HG03045 (cell line): ENCODE results near the gene ASIC4.
A peak's percentile ranks its signal among the peaks of the same experiment; 100 is the strongest.

Experiments used
- ATAC-seq: cut with Tn5 transposase; IDR thresholded peaks from one replicate; pipeline ENCODE4 v1.9.1; 2021; ENCODE audit warnings: mild to moderate bottlenecking, moderate library complexity; ENCODE audit not compliant: unreplicated experiment

The ASIC4 gene

DNA sequence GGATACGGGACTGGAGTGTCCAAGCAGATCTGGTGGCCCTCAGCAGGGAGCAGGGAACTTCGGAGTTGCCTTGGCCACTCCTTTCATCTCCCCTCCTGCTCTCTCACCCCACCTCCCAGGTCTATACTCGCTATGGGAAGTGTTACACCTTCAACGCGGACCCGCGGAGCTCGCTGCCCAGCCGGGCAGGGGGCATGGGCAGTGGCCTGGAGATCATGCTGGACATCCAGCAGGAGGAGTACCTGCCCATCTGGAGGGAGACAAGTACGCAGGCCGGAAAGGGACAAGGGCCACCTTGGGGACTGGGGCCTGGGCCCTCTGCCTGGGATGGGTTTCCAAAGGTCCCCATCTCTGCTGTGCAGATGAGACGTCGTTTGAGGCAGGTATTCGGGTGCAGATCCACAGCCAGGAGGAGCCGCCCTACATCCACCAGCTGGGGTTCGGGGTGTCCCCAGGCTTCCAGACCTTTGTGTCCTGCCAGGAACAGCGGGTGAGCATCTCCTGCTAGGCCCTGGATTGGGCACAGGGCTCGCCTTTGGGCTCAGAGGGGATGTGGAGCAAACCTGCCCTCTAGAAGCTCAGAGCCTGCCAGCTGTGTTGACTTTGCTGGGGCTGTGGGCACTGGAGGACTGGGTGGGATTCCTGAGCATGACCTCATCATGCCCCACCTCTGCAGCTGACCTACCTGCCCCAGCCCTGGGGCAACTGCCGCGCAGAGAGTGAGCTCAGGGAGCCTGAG is 17.5 kb downstream of the ASIC4 start:
- no peak for ATAC-seq

DNA sequence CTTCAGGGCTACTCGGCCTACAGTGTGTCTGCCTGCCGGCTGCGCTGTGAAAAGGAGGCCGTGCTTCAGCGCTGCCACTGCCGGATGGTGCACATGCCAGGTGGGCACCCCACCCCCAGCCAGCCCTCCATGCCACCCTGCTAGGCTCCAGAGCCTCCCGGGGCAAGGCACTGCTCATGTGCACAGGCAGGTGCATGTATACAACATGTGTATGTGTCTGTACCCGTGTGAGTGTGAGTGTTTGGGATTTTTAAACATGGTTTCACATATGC is 18.0 kb downstream of the ASIC4 start:
- ATAC-seq, result no peak

DNA sequence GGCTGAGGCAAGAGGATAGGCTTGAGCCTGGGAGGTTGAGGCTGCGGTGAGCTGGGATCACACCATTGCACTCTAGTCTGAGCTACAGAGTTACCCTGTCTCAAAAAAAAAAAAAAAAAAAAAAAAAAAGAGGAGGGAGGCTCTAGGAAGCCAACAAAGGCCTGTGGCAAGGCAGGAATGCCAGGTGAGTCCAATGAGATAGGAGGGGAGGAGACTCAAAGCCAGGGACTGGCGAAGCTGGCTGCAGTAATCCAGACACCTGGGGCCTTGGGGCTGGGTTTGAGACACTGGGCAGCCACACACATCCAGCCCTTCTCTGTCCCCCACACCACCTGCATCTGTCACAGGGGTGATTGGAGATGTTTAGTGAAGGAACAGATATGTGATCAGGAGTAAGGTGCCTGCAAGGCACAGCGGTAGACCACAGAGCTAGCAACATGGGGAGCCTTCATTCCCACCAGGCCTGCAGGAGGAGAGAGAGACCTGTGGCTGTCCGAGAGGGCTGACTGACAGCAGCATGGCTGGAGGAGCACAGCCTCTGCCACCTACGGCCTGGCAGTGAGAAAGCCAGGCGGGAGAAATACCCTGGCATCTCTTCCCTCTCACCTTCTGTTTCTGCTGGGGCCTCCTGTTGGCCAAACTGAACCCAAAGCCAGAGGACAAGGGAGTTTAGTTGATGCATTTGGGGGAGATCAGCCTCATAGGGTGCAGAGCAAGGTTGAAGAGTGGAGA is 19.8 kb downstream of the ASIC4 start:
- ATAC-seq, result no peak

DNA sequence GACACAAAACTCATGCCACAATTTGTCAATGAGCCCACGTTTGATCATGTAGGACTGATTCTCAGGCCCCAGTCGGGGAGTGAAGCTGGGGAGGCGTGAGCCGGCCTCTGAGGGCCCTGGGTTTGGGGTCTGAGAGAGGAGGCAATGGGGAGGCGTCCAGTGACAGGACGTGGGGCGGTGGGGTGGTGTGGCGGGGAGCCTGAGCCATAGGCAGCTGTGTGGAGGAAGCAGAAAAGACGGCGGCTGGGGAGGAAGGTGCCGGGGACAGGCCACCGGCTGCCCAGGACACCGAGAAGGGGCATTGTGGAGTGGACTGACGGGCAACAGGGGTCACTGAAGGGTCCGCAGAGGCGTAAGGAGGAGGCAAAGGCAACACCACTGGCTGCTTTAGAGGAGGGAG is 22.1 kb downstream of the ASIC4 start:
- no peak for ATAC-seq

DNA sequence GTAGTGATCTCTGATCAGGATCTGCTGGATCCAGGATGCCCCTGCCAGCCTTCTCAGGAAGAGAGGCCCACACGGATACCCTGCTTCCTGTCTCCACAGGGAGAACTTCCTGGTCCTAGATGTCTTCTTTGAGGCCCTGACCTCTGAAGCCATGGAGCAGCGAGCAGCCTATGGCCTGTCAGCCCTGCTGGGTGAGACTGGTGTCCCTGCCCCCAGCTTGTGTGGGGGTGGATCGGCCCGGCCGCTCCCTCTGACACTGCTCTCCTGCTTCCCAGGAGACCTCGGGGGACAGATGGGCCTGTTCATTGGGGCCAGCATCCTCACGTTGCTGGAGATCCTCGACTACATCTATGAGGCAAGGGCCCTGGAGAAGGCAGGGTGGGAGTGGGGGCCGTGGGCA is 22.7 kb downstream of the ASIC4 start:
- no peak for ATAC-seq

DNA sequence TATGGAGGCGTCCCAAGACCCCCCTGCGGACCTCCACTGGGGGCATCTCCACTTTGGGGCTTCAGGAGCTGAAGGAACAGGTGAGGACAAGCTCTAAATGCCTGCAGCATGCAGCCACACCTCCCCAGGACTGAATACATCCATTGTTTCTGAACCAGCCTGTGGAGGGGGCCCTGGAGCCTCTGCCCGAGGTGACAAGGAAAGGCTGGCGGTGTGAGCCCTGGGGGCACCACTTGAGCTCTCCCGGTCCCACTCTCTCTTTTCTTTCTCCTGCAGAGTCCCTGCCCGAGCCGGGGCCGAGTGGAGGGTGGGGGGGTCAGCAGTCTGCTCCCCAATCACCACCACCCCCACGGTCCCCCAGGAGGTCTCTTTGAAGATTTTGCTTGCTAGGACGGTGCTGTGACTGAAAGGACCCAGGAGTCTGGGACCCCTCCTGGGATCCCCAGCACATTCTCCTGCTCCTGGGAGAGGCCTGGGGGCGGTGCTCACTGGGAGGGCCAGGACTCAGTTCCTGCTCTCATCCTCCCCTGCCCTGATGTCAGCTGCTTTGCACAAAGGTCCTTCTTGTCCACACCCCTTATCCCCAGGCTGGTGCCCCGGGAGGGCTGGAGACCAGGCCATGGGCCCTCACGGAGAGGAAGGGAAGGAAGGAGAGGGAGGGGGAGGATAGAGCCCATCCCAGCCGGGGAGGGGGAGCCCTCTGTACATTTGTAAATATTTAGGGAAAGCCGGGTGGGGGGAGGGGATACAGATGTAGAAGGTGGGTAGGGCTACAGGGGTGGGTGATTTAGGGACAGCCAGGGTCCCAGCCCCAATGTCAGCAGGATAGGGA is 23.6 kb downstream of the ASIC4 start:
- ATAC-seq, result no peak

DNA sequence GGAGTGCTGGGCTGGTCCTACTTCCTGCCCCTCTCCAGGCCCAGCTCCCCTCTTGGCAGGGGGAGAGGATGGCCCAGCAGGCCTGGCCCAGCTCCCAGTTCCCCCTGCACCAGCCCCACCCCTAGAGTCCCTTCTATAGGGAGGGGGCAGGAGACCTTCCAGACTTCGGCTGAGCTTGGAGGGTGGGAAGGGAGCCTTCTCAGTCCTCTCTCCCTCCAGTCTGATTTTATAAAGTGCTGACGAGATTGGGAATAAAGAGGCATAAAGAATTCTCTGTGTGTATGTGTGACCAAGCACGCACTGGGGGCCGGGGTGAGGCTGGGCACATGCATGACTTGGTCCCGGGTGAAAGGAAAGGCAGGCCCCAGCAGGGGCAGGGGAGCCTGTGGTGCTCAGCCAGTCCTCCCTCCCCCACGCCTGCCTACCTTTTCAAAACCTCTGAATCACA is 24.2 kb downstream of the ASIC4 start:
- no peak for ATAC-seq

DNA sequence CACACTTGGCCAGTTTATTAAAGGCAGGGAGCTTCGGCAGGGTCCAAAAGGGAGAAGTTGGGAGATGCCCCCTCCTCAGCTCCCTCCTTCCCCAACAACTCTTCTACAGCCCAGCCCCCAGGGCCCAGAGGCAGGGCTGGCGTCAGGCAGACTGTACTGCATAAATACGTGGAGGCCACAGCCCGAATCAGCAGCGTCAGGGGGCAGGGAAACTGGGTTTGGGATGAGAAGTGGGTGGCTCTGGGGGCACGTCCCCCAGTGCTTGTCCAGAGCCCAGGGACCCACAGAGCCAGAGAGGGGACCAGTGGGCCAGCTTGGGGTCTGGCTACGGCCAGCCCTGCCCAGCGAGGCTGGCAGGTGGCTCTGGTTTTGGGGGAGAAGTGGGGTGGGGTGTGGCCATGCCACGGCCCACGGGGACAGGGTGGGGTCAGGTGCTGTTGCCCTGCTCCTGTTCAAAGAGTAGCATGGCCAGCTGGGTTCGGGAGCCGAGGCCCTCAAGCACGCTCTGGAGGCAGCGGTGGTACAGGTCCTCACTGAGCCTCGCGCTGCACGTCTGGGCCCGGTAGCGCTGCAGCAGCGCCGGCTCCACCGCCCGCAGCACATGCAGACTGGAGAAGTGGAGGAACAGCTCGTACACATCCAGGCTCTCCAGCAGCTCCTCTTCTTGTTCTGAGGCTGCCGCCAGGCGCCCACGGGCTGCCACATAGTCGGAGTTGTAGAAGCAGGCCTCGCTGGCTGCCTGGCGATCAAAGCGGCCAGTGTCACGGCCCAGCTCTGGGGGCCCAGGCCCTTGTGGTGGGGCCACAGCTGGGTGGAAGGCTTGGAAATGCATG is 24.9 kb downstream of the ASIC4 start:
- no peak for ATAC-seq

DNA sequence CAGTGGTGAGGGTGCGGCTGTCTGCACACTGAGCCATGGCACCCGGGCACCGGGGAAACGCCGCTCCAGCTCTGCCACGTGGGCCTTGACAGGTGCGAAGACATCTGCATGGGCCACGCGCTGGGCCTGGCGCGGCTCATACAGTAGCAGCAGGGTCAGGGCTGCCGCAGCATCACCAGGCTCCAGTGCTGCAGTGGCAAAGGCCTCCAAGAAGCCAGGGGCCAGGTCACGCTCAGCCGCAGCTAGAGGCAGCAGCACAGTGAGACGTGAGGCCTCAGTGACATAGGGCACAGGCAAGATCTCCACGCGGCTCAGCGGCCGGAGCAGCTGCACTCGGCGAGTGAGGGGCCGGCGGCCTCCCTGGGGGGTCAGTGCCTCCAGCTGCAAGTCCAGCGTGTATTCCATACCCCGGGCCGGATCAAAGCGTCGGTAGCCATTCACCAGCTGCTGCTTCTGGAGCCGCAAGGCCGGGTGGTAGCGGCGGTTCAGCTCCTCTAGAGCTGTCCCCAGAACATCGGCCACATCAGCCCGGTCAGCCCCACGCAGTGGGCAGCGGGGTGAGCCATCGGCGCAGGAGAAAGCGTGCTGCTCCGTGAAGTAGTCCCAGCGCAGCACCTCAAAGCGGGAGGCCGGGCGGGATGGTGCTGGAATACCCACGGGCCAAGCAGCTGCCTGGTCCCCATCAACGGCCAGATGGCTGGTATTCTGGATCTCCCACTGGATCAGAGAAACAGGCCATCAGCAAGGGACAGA is 25.8 kb downstream of the ASIC4 start:
- ATAC-seq, result no peak

DNA sequence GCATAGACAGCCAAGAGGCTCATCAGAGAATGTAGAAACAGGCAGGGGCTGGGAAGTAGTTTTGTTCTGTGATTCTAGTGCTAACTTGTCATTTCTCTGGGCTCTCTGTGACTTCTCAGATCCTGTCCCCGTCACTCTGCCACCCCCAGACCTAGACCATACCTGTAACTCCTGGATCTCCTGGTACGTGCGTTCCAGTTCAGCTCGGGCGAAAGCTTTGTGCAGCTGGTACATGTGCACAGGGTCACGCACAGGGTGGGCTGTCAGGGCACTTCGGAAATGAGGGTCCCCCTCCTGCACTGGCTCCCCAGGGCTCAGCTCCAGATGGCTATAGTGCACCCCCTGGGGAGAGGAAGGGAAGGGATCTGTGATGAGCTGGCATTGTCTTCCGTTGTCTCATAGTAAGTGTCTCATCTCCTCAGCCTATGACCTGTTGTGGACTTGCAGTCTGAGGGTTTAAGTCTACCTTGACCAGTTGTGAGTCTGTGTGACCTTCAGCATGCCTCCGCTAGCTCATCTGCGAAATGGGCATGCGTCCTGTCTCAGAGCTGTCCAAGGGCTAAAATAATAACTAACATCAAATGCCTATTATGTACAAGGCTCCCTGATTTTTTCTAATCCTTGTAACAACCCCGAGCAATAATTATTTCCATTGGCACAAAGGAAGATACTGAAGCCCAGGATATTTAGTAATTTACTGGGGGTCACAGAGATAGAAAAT is 26.7 kb downstream of the ASIC4 start:
- no peak for ATAC-seq

DNA sequence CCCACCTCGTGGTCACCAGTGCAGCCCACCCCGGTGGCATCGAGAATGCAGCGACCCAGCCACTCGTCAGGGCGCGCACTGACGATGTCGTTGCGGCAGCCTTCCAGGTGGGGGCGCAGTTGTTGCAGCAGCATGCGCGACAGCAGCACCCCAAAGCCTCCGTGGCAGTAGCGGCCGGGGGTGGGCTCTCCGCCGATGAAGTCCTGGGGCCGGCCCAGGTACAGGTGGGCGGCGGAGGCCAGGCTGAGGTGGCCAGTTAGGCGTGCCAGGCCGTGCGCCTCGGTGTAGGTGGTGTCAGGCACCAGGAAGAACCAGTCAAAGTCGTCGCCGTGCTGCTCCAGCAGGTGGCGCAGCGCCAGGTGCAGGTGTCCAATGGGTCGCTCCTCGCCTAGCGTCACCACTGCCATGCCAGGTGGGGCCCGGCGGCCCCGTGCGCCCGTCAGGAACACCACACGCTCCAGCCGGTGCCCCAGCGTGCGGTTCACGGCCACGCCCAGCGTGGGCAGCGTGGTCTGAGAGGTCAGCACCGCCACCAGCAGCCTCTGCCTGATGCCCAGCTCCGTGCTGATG is 27.4 kb downstream of the ASIC4 start:
- peak; percentile 42 for ATAC-seq

DNA sequence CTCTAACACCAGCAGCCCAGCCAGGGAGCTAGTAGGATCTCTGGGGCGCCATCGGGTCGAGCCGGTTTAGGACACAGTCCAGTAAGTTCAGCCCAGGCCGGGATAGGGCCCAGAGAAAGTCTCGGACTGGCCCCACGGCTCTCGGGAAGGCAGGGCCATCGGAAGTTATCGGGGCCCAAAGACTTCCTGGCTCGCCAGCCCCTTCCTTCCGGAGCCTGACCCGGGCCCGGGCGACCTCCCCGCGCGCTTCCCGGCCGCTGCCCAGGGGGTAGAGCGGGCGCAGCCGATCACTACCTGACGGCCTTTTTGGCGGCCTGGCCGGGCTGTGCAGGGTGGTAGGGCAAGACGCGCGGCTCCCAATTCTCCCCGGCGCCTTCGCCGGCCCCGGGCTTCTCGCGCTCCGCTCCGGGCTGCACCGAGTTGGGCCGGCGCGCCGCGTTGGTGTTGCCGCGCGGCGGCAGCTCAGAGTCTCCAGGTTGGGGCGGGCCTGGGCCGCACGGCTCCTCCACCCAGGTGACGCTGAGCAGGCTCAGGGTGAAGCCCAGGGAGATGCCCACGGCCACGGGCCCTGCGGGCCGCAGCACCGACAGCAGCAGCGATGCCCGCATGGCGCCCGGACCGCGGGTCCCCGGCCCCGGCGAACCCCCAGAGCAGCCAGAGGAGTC is 28.8 kb downstream of the ASIC4 start:
- peak; percentile 42 for ATAC-seq

DNA sequence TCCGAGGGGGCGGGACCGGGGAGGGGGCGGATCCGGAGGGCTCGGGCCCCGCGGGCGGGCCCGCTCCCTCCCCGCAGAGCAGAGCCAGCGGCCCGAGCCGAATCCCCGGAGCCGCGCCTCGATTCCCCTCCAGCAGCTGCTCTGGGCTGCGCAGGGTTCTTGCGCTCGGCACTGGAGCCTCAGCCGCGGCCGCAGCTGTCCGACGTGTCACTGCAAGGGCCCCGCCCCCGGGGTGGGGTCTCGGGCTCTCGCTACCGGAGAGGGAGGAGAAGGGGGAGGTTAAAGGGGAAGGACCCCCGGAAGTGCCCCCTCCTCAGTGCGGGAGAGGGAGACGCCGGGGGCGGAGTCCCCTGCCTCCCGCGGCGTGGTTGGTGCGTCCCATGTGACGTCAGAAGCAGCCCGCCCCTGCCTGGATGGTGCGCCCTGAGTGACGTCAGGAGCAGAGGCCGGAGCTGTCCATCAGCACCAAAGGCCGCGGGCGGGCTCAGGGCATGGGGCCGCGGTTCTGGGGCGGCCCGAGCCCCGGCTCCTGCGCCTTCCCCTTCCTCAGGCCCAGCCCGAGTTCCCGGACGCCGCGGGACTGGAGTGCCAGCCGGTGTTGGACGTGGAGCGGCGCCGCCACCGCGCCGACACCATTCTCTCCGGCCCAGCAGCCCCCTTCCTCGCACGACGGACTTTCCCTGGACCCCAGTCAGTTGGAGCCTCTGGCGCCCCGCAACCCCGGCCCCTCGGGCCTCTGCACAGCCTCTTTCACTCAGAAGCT is 29.5 kb downstream of the ASIC4 start, which contains the start of the genes CHPF and TMEM198:
Gene CHPF (minus strand): TSS at position 214 of the 763 bp plus-strand sequence. CDS start 271 bp downstream, outside the sequence.
Gene TMEM198 (plus strand): TSS at position 433 of the 763 bp plus-strand sequence. CDS start 700 bp downstream, outside the sequence.
- ATAC-seq, result peak; percentile 82

DNA sequence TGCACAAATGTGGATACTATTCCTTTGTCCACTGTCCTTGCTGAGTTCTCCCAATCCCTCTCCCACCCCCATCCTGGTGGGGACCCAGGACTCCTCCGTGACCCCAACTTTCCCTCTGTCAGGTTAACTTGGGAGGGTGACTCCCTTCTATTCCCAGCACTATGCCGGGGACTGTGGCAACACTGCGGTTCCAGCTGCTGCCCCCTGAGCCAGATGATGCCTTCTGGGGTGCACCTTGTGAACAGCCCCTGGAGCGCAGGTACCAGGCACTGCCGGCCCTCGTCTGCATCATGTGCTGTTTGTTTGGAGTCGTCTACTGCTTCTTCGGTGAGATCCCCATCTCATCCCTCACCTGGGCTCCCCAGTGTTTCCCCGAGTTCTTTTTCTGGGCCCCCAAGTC is 30.3 kb downstream of the ASIC4 start:
- no peak for ATAC-seq

DNA sequence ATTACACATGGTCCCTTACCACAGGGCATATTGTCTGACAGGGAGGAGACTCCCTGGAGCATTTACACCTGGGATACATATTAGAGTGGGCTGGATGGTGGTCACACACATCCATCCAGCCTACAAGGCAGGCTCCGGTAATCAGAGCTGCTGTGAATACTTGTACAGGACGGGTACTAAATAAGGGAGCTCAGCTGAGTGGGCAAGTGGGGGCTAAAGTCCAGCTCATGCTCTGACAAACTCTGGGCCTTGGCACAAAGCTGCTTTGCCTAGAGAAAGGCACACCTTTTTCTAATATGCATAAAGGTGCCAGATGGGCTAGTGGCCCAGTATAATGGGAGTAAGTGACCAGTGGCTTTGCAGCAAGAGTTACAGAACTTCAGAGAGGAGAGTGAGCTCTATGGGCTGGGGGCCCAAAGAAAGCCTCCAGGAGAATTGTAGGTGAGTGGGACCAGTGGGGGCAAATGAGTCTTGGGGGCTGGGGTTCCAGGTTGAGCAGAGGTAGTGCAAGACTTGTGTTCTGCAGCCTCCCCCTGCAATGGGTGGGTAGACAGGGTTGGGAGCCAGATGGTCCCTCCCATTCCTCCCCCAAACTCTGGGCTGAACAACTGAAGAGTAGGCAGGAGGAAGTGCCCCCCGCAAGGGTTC is 31.1 kb downstream of the ASIC4 start:
- no peak for ATAC-seq

DNA sequence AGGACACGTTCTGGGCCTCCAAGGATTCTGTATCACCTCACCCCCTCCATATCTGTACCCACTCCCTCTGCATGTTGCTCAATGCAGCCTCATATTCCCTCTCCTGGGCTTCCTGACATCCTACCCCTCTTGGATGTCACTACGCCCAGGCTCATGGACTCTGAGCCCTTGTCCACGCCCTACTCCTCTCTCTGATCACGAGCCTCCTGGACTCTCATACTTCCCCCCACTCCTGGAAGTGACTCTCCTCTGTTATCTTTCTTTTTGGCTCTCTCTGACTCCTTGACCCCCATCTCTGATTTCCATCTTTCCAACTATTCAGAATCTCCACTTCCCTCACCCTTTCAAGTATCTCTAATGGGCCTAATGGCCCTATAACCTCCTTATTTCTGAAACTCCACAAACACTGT is 31.7 kb downstream of the ASIC4 start:
- no peak for ATAC-seq

DNA sequence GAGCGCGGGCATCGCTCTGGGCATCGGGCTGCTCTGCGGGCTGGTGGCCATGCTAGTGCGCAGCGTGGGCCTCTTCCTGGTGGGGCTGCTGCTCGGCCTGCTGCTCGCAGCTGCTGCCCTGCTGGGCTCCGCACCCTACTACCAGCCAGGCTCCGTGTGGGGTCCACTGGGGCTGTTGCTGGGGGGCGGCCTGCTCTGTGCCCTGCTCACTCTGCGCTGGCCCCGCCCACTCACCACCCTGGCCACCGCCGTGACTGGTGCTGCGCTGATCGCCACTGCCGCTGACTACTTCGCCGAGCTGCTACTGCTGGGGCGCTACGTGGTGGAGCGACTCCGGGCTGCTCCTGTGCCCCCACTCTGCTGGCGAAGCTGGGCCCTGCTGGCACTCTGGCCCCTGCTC is 33.3 kb downstream of the ASIC4 start:
- ATAC-seq, result no peak
